ENCODE results near the gene CBFA2T2. TPM values are rescaled to one million over a fixed set of nuclear protein-coding genes. Genes with fewer than 3 reads are reported as not detected.

The CBFA2T2 gene
- total and polyA plus RNA-seq, 2 donors (not counting 3 experiments of a cell fraction or from before 2014, with no cell fraction given): 10.7 to 12.1 TPM

DNA sequence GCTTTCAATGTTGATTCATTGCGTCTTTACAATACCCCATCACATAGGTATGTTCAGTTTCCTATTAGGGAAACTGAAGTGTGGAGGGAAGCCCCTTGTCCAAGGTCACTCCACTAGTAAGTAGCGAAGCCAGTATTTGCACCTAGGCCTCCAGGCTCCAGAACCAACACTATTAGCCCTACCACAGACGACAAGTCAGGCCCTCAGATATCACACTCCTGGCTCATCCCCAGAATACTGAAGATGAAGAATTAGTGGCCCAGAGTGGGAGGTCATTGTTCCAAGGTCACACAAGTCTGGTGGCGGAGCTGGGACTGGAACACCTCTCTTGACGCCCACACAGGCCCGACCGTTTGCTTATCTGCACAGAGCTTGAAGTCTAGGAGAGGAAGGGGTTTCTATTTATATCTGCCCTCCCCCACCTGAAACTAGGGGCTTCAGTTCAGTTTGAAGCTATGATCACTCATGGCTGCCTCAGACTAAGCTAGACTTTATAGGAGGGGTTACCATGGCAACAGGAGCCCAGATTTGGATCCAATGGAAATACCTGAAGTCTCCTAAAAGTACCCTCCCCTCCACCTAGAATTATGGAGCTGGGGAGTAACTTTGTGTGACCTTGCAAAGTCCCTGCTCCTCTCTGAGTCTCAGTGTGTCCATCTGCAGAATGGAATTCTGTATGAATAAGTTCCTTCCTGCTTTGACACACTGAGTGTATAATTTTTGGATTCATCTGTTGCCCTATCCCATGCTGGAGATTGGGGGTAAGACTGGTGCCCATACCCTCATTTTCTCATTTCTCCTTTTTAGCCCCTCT lies 48.5 kb upstream of the CBFA2T2 start:
- H3K79me2 ChIP-seq (ENCODE audit: control insufficient read depth, insufficient read depth, low read length): no peaks in the 10 kb centered on the region
- FAIRE-seq (no peak), DNase-seq (ENCODE audit: low read depth, low spot score) (no peak)
- no peaks in the 10 kb centered on the region for H3K27me3 ChIP-seq (ENCODE audit: control insufficient read depth in 2 of 2, insufficient read depth in 2 of 2, low read length in 2 of 2)
- no peak overlapping the region for H3K4me3 ChIP-seq (replicated peaks in 1 of 3; ENCODE audit: insufficient read depth in 1 of 3, low read depth in 1 of 3, low read length in 3 of 3)
- peaks cover 5% of the 10 kb centered on the region for H3K4me1 ChIP-seq (ENCODE audit: control insufficient read depth, extremely low read depth, insufficient read depth, low read length)
- no peak overlapping the region for H3K4me2 ChIP-seq (ENCODE audit: insufficient read depth, low read length)
- no peaks in the 10 kb centered on the region for H3K36me3 ChIP-seq (ENCODE audit: control insufficient read depth in 2 of 2, extremely low read depth in 1 of 2, insufficient read depth in 2 of 2, low read length in 2 of 2)
- TF ChIP-seq FOS (IDR thresholded peaks at IDR 0.05; ENCODE audit: borderline replicate concordance, insufficient read depth, low read length) (no peak), MYC (IDR thresholded peaks at IDR 0.05; ENCODE audit: low read depth, low read length) (no peak), GATA2 (IDR thresholded peaks at IDR 0.05; ENCODE audit: insufficient read depth, insufficient read length, low read depth, low read length) (no peak), JUN (IDR thresholded peaks at IDR 0.05; ENCODE audit: borderline replicate concordance, insufficient read depth, insufficient read length, low read depth) (no peak), POLR2AphosphoS5 (IDR thresholded peaks at IDR 0.05; ENCODE audit: insufficient read depth, low read depth, low read length) (no peak), EZH2 (IDR thresholded peaks at IDR 0.05; ENCODE audit: borderline replicate concordance, low read depth, low read length, severe bottlenecking) (no peak), POLR2A (IDR thresholded peaks at IDR 0.05; ENCODE audit: low read depth, low read length) (no peak)
- TF ChIP-seq, protein P1, sequence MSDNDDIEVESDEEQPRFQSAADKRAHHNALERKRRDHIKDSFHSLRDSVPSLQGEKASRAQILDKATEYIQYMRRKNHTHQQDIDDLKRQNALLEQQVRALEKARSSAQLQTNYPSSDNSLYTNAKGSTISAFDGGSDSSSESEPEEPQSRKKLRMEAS (IDR thresholded peaks at IDR 0.05; ENCODE audit: insufficient read depth, insufficient read length): no peak
- TF ChIP-seq, protein P2, sequence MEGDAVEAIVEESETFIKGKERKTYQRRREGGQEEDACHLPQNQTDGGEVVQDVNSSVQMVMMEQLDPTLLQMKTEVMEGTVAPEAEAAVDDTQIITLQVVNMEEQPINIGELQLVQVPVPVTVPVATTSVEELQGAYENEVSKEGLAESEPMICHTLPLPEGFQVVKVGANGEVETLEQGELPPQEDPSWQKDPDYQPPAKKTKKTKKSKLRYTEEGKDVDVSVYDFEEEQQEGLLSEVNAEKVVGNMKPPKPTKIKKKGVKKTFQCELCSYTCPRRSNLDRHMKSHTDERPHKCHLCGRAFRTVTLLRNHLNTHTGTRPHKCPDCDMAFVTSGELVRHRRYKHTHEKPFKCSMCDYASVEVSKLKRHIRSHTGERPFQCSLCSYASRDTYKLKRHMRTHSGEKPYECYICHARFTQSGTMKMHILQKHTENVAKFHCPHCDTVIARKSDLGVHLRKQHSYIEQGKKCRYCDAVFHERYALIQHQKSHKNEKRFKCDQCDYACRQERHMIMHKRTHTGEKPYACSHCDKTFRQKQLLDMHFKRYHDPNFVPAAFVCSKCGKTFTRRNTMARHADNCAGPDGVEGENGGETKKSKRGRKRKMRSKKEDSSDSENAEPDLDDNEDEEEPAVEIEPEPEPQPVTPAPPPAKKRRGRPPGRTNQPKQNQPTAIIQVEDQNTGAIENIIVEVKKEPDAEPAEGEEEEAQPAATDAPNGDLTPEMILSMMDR (IDR thresholded peaks at IDR 0.05; ENCODE audit: extremely low read depth in 1 of 2, insufficient read depth in 1 of 2, low read depth in 1 of 2, low read length in 2 of 2): no peak
- intact Hi-C loops (cut with micrococcal nuclease) (no loop called here), dilution Hi-C loops (cut with MboI; ENCODE audit: extremely low pct_ligation_motif_present, low sequenced_read_pairs) (no loop called here)
- ChIA-PET POLR2A (no interaction called here), CTCF (interaction anchor here (1.4 to 2.0 kb wide), 2 partner anchors 212 to 226 kb away, joined by 3 to 6 read pairs; partner anchors contain the start of gene ACTL10)
- H3K27ac ChIP-seq (ENCODE audit: insufficient read depth, low read depth, low read length): no peak overlapping the region
- H4K20me1 ChIP-seq (replicated peaks; ENCODE audit: control insufficient read depth, extremely low read depth, insufficient read depth, low read length): no peaks in the 10 kb centered on the region
- no peak overlapping the region for H3K9ac ChIP-seq (replicated peaks; ENCODE audit: extremely low read depth, insufficient read depth, low read length)
- BruUV-seq (replicated peaks): no TSS peak
- H3K9me1 ChIP-seq (replicated peaks; ENCODE audit: control insufficient read depth, extremely low read depth, insufficient read depth, low read length): no peaks in the 10 kb centered on the region
- H3K9me3 ChIP-seq (replicated peaks; ENCODE audit: control insufficient read depth, insufficient read depth, low read length): no peaks in the 10 kb centered on the region
- H2AFZ ChIP-seq (ENCODE audit: low read depth, low read length): no peak overlapping the region
